Heart left ventricle (tissue), 16 donors: Measurements from ENCODE around the gene ASPM. TPM values are rescaled to one million over a fixed set of nuclear protein-coding genes. Genes with fewer than 3 reads are reported as not detected.

Experiments
- ATAC-seq, 4 donors: fragments of 200-7000 bp; cut with Tn5 transposase; one replicate each; pipeline ENCODE4 v1.9.1; 2020 to 2022; ENCODE audit warnings: moderate library complexity in 4 of 4, mild to moderate bottlenecking in 3 of 4, moderate number of reproducible peaks in 1 of 4
- DNase-seq, 5 donors: peaks; one replicate each; pipeline ENCODE4 v3.0.0-alpha.2; 2020
- H3K27ac ChIP-seq, 12 donors: fragments of 200-600 bp; sonication (generic) in 4 of 12; one replicate each; pipeline versions ENCODE4 v1.5.0 to v1.8.0; 2016 to 2022; ENCODE audit warnings: mild to moderate bottlenecking in 2 of 12
- H3K27me3 ChIP-seq, 9 donors: fragments of 200-600 bp; sonication (generic) in 2 of 9; one replicate each; pipeline versions ENCODE4 v1.5.1 to v1.8.0; 2016 to 2022; ENCODE audit warnings: mild to moderate bottlenecking in 3 of 9
- H3K36me3 ChIP-seq, 9 donors: fragments of 200-600 bp; sonication (generic) in 2 of 9; one replicate each; pipeline versions ENCODE4 v1.5.0 to v1.8.0; 2018 to 2022; ENCODE audit warnings: mild to moderate bottlenecking in 2 of 9
- H3K4me1 ChIP-seq, 12 donors: fragments of 200-600 bp; sonication (generic) in 4 of 12; one replicate each; pipeline versions ENCODE4 v1.5.0 to v1.8.0; 2016 to 2022; ENCODE audit warnings: mild to moderate bottlenecking in 3 of 12
- H3K4me3 ChIP-seq, 12 donors: fragments of 200-600 bp; sonication (generic) in 4 of 12; one replicate each; pipeline versions ENCODE4 v1.5.0 to v1.8.0; 2017 to 2022; ENCODE audit warnings: mild to moderate bottlenecking in 9 of 12, moderate library complexity in 4 of 12
- H3K9me3 ChIP-seq, 12 donors: fragments of 200-600 bp; sonication (generic) in 4 of 12; one replicate each; pipeline versions ENCODE4 v1.5.0 to v1.8.0; 2016 to 2022; ENCODE audit warnings: mild to moderate bottlenecking in 1 of 12
- CTCF ChIP-seq, 12 donors: fragments of 200-600 bp; sonication (generic) in 4 of 12; IDR thresholded peaks; one replicate each; pipeline versions ENCODE4 v1.5.0 to v1.8.0; 2018 to 2022; ENCODE audit warnings: antibody characterized with exemption in 12 of 12, mild to moderate bottlenecking in 5 of 12
- POLR2A ChIP-seq, 2 donors: fragments of 450-650 bp; IDR thresholded peaks; one replicate each; pipeline ENCODE4 v1.6.1; 2017; ENCODE audit warnings: antibody characterized with exemption in 2 of 2, mild to moderate bottlenecking in 2 of 2, moderate library complexity in 2 of 2
- WGBS, 4 donors: extraction: QIAGEN DNeasy Blood & Tissue Kit in 2 of 4; methylation state at CpG; one replicate each; pipeline versions ENCODE4 v1.1.5 to v1.1.7; 2013 to 2018; 5-methylcytosine and 5-hydroxymethylcytosine counted together
- intact Hi-C, 10 donors: fragments of 100-400 bp; cut with DNase I; formaldehyde crosslinking; loops; one replicate each; pipeline versions ENCODE4 v1.11.1 to v1.14.2; 2022
- polyA plus RNA-seq, 2 donors: library from polyadenylated mRNA; stranded (reverse); fragments of 200-250 nt; gene quantifications; one replicate each; pipeline ENCODE4 v1.2.3, GENCODE V29; 2013
- total RNA-seq, 9 donors: library from RNA; depleted of rRNA in 2 of 9; stranded (reverse); fragments of >200 nt in 2 of 9; fragmentation: NEBNext Ultra II Directional in 3 of 9; extraction: Animal tissue kit (Norgen Biotek cat#: 25700) in 3 of 9; gene quantifications; one replicate each; pipeline versions ENCODE4 v1.1.0 to v1.2.4, GENCODE V29; 2016 to 2023
- donor health status: ischemic (EF 13 %, LVEDD 7.1; RV severe dilation, severe dysfunction).
- donor health status: healthy with polysubstance abuse.
- donor health status: DM: no; HTN: yes; CAD: no.
- donor health status: DM: no; HTN: no; CAD: no.
- donor health status: ischemic (EF 25% LVEDD 6.9; RV normal size, moderate dysfunction).
- donor health status: ischemic (EF 25% LVEDD 5.7; RV mildly dilated, moderate dysfunction).
- donor health status: healthy.
- donor health status: DM: yes; HTN: yes; CAD: no.
- donor health status: ischemic (EF 35%, LVEDD 5.7; RV mildly dilated, moderate dysfunction).
- donor health status: nonischemic (EF 11% LVEDD 7.7; RV severe dilation, severe dysfunction).
- donor health status: DM: yes; HTN: yes; CAD: no.
- donor health status: PGD.
- donor health status: ischemic (EF 29% LVEDD 5.4; RV normal size, mild dysfunction).
- donor health status: nonischemic (EF 23%, LVEDD 6.1; RV moderate dilation, normal function).

The ASPM gene
- total and polyA plus RNA-seq, 11 donors: 0.08 to 5.9 (median 0.44) TPM

- no peak for ATAC-seq
- intact Hi-C loops: no loop called here
- DNase-seq: no peak
- H3K27ac ChIP-seq: no peak overlapping the region
- H3K4me1 ChIP-seq: no peaks in the 10 kb centered on the region
- WGBS, 4 donors: 94 to 98% (median 97%) methylated on average over 2 of the region's 2 CpGs
- no peaks in the 10 kb centered on the region for H3K36me3 ChIP-seq
- no peaks in the 10 kb centered on the region for H3K9me3 ChIP-seq
- no peak overlapping the region for H3K4me3 ChIP-seq
- TF ChIP-seq POLR2A (IDR thresholded peaks at IDR 0.05) (no peak), CTCF (IDR thresholded peaks at IDR 0.05) (no peak)
- no peaks in the 10 kb centered on the region for H3K27me3 ChIP-seq
Measured at GRCh38 chr1:197127246-197127912, 19.1 kb downstream of the ASPM start.

GRCh38 chr1:197126691-197127090 lies 19.8 kb downstream of the ASPM start:
- Histone ChIP-seq H3K4me1 (no peaks in the 10 kb centered on the region), H3K36me3 (no peaks in the 10 kb centered on the region), H3K27me3 (no peaks in the 10 kb centered on the region), H3K27ac (no peak overlapping the region), H3K9me3 (no peaks in the 10 kb centered on the region), H3K4me3 (no peak overlapping the region)
- TF ChIP-seq POLR2A (IDR thresholded peaks at IDR 0.05) (no peak), CTCF (IDR thresholded peaks at IDR 0.05) (no peak)
- intact Hi-C loops: no loop called here
- no peak for DNase-seq
- 55 to 71% (median 65%) methylated on average over 3 of the region's 3 CpGs for WGBS, 4 donors
- ATAC-seq: no peak

GRCh38 chr1:197124376-197124775 lies 22.1 kb downstream of the ASPM start:
- H3K27ac ChIP-seq: no peak overlapping the region
- H3K4me1 ChIP-seq: no peaks in the 10 kb centered on the region
- intact Hi-C loops: no loop called here
- ATAC-seq (no peak), DNase-seq (no peak)
- 81 to 91% (median 83%) methylated on average over 1 of the region's 1 CpG for WGBS, 4 donors
- no peaks in the 10 kb centered on the region for H3K36me3 ChIP-seq
- no peak overlapping the region for H3K4me3 ChIP-seq
- TF ChIP-seq CTCF (IDR thresholded peaks at IDR 0.05) (no peak), POLR2A (IDR thresholded peaks at IDR 0.05) (no peak)
- no peaks in the 10 kb centered on the region for H3K9me3 ChIP-seq
- no peaks in the 10 kb centered on the region for H3K27me3 ChIP-seq

GRCh38 chr1:197116156-197116555 lies 30.3 kb downstream of the ASPM start:
- TF ChIP-seq CTCF (IDR thresholded peaks at IDR 0.05) (no peak), POLR2A (IDR thresholded peaks at IDR 0.05) (no peak)
- Histone ChIP-seq H3K36me3 (no peaks in the 10 kb centered on the region), H3K27me3 (no peaks in the 10 kb centered on the region), H3K4me3 (no peak overlapping the region), H3K4me1 (no peaks in the 10 kb centered on the region), H3K27ac (no peak overlapping the region), H3K9me3 (no peaks in the 10 kb centered on the region)
- WGBS, 4 donors: 97 to 100% (median 97%) methylated on average over 2 of the region's 2 CpGs
- ATAC-seq (no peak), DNase-seq (no peak)
- intact Hi-C loops: no loop called here
